GM12875 (cell line): Measurements from ENCODE around the gene ZNF69.
"Not testable (repeated sequence)": the region's sequence is repeated elsewhere in the genome, so short reads cannot be mapped to it uniquely, and the experiment has no call there.

Experiments used
- H3K4me3 ChIP-seq: one replicate; pipeline ENCODE4 v1.5.1; 2011; ENCODE audit warnings: low read depth, low read length, control low read depth
- TF ChIP-seq, protein P1 (sequence below): IDR thresholded peaks from 2 replicates; pipeline ENCODE4 v1.5.1; 2011; ENCODE audit warnings: low read depth, mild to moderate bottlenecking, control low read depth, inconsistent platforms, low read length, moderate library complexity, borderline replicate concordance; ENCODE audit not compliant: insufficient read depth

Gene ZNF69

DNA sequence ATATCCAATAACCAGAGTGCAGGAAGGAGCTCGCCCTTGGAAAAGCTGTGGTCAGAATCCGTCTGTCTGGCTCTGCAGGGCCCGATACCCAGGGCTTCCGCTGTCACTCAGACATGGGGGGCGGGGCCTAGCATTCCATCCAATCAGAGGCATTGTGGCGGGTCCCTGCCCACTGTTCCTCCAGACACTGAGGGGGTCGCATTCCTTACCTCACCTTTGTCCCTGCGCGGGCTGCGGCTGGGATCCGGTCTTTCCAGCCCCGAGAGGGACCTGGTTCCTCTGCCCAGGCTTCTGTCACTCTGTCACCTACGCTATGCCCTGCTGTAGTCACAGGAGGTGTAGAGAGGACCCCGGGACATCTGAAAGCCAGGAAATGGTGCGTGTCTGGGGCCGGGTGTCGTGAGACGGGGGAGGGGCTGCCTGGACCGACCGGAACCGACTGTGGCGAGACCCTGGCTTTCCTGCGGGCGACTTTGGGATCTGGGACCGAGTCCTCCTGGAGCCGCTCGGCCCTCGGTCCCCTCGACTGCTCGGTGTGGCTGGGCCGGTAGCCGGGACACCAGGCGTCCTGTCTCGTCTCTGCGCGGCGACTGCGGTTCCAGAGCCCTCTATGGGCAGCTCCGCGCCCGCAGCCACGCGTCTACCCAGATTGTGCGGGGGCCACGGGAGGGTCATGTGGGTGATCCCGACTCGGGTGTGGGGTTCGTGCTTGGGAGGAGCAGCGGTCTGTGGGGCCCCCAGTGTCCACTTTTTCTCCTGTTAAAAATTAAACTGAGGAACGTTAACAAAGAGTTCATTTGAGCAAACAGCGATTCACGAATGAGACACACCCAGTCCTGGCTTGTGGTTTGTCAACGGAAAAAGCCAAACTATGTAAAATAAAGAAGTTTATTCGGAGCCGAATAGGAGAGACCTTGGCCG, at the start of gene ZNF69:
ZNF69 (plus strand) TSS at position 172 of the 921 bp plus-strand sequence; CDS start at position 314, 142 bp downstream.
- H3K4me3 ChIP-seq = no peak within 1 kb of the TSS
- TF ChIP-seq, protein P1, sequence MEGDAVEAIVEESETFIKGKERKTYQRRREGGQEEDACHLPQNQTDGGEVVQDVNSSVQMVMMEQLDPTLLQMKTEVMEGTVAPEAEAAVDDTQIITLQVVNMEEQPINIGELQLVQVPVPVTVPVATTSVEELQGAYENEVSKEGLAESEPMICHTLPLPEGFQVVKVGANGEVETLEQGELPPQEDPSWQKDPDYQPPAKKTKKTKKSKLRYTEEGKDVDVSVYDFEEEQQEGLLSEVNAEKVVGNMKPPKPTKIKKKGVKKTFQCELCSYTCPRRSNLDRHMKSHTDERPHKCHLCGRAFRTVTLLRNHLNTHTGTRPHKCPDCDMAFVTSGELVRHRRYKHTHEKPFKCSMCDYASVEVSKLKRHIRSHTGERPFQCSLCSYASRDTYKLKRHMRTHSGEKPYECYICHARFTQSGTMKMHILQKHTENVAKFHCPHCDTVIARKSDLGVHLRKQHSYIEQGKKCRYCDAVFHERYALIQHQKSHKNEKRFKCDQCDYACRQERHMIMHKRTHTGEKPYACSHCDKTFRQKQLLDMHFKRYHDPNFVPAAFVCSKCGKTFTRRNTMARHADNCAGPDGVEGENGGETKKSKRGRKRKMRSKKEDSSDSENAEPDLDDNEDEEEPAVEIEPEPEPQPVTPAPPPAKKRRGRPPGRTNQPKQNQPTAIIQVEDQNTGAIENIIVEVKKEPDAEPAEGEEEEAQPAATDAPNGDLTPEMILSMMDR = no peak

DNA sequence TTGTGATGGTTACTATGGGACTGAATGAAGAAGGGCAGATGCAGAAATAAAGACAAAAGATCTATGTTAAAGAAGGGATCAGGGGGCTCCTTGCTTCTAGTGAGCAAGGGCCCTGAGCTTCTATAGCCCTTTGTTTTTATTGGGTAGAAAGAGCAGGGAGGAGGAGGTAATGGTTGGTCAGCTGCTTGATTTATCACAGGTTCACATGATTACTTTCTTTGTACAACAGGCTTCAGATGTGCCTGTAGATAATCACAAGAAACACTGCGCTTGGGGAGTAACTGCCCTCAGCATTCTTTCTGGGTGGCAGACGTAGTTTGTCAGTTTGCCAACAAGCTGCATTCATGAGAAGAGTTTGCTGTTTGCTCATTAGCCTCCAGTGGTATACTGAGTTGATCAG, 43.9 kb upstream of the ZNF69 start:
- H3K4me3 ChIP-seq = no peak overlapping the region
- TF ChIP-seq, protein P1 = no peak

DNA sequence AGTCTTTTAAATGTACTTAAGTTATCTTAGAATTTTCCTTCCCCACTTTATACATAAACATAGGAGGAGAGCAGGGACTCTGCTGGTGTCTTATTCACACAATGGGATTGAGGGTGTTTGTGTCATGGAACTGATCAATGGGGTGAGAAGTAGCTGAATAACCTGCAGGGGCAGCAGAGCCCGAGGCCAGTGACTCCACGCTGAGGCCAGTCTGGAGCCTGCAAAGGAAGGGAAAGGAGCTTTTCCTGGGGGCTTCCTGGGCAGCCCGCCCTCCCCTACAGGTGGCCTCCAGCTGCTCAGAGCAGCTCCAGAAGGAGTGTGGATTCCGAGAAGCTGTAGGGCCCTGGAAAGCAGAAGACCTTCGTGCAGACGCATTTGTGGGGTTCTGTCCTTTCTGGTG, 40.0 kb upstream of the ZNF69 start:
- not testable (repeated sequence) for H3K4me3 ChIP-seq

DNA sequence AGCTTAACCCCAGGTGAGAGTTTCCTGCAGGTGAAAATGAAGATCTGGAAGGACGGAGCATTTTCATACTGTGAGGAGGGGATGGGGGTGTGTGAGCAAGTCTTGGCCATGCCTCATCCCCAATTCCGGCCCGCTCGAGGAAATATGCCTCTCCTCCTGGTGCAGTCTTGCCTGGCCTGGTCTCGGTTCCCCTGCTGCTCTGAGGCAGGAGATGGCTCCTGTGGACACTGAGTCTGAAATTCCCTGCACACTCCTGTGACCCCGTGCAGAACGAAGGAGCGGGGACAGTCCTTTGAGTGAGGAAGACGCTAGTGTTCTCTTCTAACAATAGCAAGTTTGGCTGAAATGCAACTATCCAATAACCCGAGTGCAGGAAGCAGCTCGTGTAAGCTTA, 39.4 kb upstream of the ZNF69 start:
- TF ChIP-seq, protein P1 = no peak
- no peak overlapping the region for H3K4me3 ChIP-seq

DNA sequence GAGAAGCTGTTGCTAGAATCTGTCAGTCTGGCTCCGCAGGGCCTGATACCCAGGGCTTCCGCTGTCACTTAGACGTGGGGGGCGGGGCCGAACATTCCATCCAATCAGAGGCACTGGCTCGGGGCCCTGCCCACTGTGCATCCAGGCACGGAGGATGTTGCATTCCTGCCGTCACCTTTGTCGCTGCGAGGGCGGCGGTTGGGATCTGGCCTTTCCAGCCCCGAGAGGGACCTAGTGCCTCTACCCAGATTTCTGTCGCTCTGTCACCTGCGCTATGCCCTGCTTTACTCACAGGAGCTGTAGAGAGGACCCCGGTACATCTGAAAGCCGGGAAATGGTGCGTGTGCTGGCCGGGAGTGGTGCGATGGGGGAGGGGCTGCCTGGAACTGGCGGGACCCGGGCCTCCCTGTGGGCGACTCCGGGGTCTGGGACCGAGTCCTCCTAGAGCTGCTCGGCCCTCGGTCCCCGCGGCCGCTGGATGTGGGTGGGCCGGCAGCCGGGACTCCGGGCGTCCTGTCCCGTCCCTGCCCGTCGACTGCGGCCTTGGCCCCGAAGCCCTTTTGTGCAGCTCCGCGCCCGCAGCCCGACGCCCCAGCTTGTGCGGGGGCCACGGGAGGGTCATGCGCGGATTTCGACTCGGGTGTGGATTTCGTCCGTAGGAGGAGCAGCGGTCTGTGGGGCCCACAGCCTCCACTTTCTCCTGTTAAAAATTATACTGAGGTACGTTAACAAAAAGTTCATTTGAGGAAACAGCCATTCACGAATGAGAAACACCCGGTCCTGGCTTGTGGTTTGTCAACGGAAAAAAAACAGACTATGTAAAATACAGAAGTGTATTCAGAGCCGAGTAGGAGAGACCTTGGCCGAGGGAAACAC, 38.8 kb upstream of the ZNF69 start, which contains the start of gene ZNF439:
ZNF439 (plus strand) TSS at position 133 of the 876 bp plus-strand sequence; CDS start at position 275, 142 bp downstream.
- TF ChIP-seq, protein P1 = no peak
- H3K4me3 ChIP-seq = no peak within 1 kb of the TSS

DNA sequence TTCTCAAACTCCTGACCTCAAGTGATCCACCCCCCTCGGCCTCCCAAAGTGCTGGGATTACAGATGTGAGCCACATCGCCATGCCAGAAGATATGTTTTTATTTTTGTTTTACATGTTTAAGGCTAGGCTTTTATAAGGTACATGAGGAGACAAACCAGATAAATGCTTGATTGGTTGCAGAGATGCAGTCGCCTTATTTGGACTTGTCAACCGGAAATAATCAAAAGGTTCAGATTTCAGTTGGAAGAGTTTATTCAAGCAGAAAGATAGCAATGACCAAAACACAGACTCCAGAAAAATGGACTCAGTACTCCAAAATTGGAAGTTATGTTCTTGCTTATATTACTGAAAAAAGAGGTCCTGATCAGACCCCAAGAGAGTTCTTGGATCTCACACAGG, 37.3 kb upstream of the ZNF69 start:
- not testable (repeated sequence) for H3K4me3 ChIP-seq

DNA sequence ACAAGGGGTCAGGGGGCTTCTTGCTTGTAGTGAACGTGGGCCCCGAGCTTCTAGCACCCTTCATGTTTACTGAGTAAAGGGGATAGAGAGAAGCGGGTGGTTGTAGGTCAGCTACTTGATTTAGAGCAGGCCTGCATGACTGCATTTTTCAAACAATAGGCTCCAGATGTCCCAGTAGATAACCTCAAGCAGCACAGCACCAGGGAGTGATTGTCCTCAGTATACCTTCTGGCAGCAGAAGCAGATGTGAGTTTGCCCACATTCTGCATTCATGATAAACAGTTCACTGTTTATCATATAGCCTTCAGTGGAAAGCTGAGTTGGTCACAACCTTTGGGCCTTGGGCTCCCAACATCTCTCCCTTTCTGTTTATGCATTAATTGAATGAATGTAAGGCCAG, 34.2 kb upstream of the ZNF69 start:
- H3K4me3 ChIP-seq = no peak overlapping the region
- TF ChIP-seq, protein P1 = no peak
